Stromal cell of bone marrow (primary cell): ENCODE results near the gene CWH43.
"Not testable (repeated sequence)": the region's sequence is repeated elsewhere in the genome, so short reads cannot be mapped to it uniquely, and the experiment has no call there.

Experiments used
- DNase-seq: peaks from one replicate; pipeline ENCODE4 v3.0.0-alpha.2; 2012; ENCODE audit warnings: low read depth

The CWH43 gene

DNA sequence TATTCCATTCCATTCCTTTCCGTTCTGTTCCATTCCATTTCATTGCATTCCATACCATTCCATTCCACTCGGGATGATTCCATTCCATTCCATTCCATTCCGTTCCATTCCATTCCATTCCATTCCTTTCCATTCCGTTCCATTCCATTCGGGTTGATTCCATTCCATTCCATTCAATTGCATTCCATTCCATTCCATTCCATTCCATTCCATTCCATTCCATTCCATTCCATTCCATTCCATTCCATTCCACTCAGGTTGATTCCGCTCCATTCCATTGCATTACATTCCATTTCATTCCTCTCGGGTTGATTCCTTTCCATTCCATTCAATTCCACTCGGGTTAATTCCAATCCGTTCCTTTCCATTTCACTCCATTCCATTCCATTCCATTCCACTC, 111.0 kb downstream of the CWH43 start:
- not testable (repeated sequence) for DNase-seq

DNA sequence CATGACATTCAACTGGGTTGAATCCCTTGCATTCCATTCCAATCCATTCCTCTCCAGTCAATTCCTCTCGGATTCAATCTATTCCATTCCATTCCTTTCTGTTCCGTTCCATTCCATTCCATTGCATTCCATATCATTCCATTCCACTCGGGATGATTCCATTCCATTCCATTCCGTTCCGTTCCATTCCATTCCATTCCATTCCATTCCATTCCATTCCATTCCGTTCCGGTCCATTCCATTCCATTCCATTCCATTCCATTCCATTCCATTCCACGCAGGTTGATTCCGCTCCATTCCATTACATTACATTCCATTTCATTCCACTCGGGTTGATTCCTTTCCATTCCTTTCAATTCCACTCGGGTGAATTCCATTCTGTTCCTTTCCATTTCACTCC, 111.4 kb downstream of the CWH43 start:
- DNase-seq, result not testable (repeated sequence)

DNA sequence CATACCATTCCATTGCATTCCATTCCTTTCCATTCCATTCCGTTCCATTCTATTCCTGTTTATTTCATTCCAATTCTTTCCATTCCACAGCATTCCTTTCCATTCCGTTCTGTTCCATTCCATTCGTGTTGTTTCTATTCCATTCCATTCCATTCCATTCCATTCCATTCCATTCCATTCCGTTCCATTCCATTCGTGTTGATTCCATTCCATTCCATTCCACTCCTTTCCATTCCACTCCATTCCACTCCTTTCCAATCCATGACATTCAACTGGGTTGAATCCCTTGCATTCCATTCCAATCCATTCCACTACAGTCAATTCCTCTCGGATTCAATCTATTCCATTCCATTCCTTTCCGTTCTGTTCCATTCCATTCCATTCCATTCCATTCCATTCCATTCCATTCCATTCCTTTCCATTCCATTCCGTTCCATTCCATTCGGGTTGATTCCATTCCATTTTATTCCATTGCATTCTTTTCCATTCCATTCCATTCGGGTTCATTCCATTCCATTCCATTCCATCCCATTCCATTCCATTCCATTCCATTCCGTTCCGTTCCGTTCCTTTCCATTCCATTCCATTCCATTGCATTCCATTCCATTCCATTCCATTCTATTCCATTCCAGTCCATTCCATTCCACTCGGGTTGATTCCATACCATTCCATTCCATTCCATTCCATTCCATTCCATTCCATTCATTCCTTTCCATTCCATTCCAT, 112.1 kb downstream of the CWH43 start:
- not testable (repeated sequence) for DNase-seq

DNA sequence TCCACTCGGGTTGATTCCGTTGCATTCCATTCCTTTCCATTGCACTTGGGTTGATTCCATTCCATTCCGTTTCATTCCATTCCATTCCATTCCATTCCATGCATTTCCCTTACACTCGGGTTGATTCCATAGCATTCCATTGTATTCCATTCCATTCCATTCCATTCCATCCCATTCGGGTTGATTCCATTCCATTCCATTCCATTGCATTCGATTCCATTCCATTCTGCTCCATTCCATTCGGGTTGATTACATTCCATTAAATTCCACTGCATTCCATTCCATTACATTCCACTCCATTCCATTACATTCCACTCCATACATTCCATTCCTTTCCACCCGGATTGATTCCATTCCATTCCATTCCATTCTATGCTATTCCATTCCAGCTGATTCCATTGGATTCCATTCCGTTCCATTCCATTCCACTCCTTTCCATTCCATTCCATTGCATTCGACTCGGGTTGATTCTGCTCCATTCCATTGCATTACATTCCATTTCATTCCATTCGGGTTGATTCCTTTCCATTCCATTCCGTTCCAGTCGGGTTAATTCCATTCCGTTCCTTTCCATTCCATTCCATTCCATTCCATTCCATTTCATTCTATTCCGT, 113.9 kb downstream of the CWH43 start:
- DNase-seq, result not testable (repeated sequence)

DNA sequence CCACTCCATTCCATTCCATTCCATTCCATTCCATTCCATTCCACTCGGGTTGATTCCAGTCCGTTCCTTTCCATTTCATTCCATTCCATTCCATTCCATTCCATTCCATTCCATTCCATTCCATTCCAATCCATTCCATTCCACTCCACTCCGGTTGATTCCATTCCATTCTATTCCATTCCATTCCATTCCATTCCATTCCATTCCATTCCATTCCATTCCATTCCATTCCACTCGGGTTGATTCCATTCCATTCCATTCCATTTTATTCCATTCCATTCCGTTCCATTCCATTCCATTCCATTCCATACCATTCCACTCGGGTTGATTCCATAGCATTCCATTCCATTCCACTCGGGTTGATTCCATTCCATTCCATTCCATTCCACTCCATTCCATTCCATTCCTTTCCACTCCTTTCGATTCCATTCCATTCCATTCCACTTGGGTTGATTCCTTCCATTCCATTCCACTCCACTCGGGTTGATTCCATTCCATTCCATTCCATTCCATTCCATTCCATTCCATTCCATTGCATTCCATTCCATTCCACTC, 116.3 kb downstream of the CWH43 start:
- DNase-seq, result not testable (repeated sequence)

DNA sequence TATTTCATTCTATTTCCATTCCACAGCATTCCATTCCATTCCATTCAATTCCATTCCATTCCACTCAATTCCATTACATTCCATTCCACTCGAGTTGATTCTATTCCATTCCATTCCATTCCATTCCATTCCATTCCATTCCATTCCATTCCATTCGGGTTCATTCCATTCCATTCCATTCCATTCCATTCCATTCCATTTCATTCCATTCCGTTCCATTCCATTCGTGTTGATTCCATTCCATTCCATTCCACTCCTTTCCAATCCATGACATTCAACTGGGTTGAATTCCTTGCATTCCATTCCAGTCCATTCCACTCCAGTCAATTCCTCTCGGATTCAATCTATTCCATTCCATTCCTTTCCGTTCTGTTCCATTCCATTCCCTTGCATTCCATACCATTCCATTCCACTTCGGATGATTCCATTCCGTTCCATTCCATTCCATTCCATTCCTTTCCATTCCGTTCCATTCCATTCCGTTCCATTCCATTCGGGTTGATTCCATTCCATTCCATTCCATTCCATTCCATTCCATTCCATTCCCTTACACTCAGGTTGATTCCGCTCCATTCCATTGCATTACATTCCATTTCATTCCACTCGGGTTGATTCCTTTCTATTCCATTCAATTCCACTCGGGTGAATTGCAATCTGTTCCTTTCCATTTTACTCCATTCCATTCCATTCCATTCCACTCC, 117.5 kb downstream of the CWH43 start:
- not testable (repeated sequence) for DNase-seq

DNA sequence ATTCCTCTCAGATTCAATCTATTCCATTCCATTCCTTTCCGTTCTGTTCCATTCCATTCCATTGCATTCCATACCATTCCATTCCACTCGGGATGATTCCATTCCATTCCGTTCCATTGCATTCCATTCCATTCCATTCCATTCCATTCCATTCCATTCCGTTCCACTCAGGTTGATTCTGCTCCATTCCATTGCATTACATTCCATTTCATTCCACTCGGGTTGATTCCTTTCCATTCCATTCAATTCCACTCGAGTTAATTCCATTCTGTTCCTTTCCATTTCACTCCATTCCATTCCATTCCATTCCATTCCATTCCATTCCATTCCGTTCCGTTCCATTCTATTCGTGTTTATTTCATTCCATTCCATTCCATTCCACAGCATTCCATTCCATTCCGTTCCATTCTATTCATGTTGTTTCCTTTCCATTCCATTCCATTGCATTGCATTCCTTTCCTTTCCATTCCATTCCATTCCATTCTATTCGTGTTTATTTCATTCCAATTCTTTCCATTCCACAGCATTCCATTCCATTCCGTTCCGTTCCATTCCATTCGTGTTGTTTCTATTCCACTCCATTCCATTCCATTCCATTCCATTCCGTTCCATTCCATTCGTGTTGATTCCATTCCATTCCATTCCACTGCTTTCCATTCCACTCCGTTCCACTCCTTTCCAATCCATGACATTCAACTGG, 118.3 kb downstream of the CWH43 start:
- DNase-seq, result not testable (repeated sequence)

DNA sequence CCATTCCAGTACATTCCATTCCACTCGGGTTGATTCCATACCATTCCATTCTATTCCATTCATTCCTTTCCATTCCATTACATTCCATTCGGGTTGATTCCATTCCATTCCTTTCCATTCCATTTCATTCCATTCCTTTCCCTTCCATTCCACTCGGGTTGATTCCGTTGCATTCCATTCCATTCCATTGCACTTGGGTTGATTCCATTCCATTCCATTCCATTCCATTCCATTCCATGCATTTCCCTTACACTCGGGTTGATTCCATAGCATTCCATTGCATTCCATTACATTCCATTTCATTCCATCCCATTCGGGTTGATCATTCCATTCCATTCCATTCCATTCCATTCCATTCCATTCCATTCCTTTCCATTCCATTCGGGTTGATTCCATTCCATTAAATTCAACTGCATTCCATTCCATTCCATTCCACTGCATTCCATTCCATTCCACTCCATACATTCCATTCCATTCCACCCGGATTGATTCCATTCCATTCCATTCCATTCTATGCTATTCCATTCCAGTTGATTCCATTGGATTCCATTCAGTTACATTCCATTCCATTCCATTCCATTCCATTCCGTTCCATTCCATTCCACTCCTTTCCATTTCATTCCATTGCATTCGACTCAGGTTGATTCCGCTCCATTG, 119.3 kb downstream of the CWH43 start:
- not testable (repeated sequence) for DNase-seq

DNA sequence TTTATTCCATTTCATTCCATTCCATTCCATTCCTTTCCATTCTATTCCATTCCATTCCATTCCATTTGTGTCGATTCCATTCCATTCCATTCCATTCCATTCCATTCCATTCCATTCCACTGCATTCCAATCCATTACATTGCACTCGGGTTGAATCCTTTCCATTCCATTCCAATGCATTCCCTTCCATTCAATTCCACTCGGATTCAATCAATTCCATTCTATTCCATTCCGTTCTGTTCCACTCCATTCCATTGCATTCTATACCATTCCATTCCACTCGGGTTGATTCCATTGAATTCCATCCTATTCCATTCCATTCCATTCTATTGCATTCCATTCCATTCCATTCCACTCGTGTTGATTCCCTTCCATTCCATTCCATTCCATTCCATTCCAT, 121.2 kb downstream of the CWH43 start:
- DNase-seq, result not testable (repeated sequence)

DNA sequence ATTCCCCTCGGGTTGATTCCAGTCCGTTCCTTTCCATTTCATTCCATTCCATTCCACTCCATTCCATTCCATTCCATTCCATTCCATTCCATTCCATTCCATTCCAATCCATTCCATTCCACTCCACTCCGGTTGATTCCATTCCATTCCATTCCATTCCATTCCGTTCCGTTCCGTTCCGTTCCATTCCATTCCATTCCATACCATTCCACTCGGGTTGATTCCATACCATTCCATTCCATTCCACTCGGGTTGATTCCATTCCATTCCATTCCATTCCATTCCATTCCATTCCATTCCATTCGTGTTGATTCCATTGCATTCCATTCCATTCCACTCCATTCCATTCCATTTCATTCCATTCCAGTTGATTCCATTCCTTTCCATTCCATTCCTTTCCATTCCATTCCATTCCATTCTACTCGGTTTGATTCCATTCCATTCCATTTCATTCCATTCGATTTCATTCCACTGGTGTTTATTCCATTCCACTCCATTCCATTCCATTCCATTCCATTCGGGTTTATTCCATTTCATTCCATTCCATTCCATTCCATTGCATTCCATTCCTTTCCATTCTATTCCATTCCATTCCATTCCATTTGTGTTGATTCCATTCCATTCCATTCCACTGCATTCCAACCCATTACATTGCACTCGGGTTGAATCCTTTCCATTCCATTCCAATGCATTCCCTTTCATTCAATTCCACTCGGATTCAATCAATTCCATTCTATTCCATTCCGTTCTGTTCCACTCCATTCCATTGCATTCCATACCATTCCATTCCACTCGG, 122.3 kb downstream of the CWH43 start:
- DNase-seq, result not testable (repeated sequence)

DNA sequence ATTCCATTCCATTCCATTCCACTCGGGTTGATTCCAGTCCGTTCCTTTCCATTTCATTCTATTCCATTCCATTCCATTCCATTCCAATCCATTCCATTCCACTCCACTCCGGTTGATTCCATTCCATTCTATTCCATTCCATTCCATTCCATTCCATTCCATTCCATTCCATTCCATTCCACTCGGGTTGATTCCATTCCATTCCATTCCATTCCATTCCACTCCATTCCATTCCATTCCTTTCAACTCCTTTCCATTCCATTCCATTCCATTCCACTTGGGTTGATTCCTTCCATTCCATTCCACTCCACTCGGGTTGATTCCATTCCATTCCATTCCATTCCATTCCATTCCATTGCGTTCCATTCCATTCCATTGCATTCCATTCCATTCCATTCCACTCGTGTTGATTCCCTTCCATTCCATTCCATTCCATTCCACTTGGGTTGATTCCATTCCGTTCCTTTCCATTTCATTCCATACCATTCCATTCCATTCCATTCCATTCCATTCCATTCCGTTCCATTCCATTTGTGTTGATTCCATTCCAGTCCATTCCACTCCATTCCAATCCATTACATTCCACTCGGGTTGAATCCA, 123.6 kb downstream of the CWH43 start:
- DNase-seq, result not testable (repeated sequence)

DNA sequence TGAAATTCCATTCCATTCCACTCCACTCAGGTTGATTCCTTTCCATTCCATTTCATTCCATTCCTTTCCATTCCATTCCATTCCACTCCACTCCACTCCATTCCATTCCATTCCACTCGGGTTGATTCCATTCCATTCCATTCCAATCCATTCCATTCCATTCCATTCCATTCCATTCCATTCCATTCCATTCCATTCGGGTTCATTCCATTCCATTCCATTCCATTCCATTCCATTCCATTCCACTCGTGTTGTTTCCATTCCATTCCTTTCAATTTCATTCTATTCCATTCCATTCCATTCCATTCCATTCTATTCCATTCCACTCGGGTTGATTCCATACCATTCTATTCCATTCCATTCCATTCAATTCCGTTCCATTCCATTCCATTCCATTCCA, 124.5 kb downstream of the CWH43 start:
- DNase-seq, result not testable (repeated sequence)
